Measurements from ENCODE around the gene ZSWIM6. TPM values are rescaled to one million over a fixed set of nuclear protein-coding genes. Genes with fewer than 3 reads are reported as not detected.

ZSWIM6 gene
- total RNA-seq, 2 experiments from 2014 or later = 4.4 TPM

- ATAC-seq (no peak), DNase-seq (no peak)
- Mint-ChIP-seq H3K4me1 (ENCODE audit: low read depth) (peaks cover 9% of the 10 kb centered on the region), H3K4me3 (no peak overlapping the region), H3K36me3 (ENCODE audit: low read depth) (no peaks in the 10 kb centered on the region), H3K27ac (no peak overlapping the region), H3K9me3 (no peaks in the 10 kb centered on the region), H3K27me3 (peaks cover 8% of the 10 kb centered on the region)
- intact Hi-C loops (cut with micrococcal nuclease) = no loop called here
- ChIA-PET CTCF (no interaction called here), POLR2A (interaction anchor here (0.7 to 1.0 kb wide), 2 partner anchors 12 to 336 kb away, joined by 3 to 4 read pairs; no protein-coding TSS in a partner anchor)
- TF ChIP-seq, protein P1, sequence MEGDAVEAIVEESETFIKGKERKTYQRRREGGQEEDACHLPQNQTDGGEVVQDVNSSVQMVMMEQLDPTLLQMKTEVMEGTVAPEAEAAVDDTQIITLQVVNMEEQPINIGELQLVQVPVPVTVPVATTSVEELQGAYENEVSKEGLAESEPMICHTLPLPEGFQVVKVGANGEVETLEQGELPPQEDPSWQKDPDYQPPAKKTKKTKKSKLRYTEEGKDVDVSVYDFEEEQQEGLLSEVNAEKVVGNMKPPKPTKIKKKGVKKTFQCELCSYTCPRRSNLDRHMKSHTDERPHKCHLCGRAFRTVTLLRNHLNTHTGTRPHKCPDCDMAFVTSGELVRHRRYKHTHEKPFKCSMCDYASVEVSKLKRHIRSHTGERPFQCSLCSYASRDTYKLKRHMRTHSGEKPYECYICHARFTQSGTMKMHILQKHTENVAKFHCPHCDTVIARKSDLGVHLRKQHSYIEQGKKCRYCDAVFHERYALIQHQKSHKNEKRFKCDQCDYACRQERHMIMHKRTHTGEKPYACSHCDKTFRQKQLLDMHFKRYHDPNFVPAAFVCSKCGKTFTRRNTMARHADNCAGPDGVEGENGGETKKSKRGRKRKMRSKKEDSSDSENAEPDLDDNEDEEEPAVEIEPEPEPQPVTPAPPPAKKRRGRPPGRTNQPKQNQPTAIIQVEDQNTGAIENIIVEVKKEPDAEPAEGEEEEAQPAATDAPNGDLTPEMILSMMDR (IDR thresholded peaks at IDR 0.05) = no peak
Measured at GRCh38 chr5:61318376-61318775, 13.7 kb upstream of the ZSWIM6 start.

DNA sequence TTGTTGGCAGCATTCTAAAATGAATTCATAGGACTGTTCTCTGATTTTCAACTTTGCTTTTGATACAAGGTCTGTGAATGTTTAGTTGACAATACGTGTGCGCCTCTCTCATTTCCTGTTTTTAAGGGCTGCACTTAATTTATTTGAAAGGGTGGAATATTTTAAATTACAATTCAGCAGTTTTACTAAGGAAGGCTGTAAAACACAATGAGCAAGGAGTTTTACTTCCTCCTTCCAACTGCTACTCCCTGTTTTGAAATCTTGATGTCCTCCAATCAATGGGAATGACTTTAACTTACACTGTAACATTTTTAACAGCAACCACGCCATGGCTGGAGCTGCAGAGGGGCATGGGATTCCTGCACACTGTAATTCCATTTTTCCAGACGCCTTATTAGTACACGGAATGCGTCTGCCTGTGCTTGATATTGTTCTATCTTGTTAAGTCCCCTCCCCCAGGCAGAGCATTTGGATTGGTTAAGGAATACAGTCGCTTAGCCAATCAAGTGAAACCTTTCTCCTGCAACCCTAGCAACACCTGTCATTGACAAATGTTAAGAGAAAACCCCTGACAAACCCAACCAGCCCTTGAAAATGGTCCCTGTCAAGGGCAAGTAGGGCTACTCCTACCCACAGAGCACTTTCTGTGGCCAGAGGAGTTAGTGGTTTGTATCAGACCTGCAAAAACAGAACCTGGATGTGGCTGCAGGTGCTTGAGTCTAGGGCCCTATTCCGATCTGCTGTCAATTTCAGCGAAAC is 12.5 kb upstream of the ZSWIM6 start:
- CTCF ChIA-PET = no interaction called here

DNA sequence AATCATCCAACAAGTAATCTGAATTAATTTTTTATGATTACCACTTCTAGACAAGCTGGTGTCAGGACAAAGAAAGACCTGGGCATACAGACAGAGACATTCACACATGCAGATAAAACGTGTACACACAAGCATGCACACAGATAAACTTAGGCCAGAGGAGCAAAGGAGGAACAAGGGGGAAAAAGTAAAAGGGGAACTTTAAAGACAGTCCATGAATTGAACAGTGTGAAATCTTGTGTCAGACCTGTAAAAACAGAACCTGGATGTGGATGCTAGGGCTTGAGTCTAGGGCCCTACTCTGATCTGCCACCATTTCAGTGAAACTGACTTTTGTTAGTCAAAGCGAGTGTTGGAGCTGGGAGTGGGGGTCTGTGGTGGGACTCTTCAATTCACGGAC is 11.2 kb upstream of the ZSWIM6 start:
- ATAC-seq = no peak
- no peak for DNase-seq
- Mint-ChIP-seq H3K36me3 (ENCODE audit: low read depth) (no peaks in the 10 kb centered on the region), H3K4me1 (ENCODE audit: low read depth) (peaks cover 9% of the 10 kb centered on the region), H3K4me3 (no peak overlapping the region), H3K9me3 (no peaks in the 10 kb centered on the region), H3K27me3 (peaks cover 10% of the 10 kb centered on the region), H3K27ac (no peak overlapping the region)
- ChIA-PET POLR2A (interaction anchor here (2.1 kb wide), 1 partner anchor 11 kb away, joined by 5 read pairs; the partner anchor contains the start of gene ZSWIM6), CTCF (interaction anchor here (1.9 kb wide), 1 partner anchor 337 kb away, joined by 4 read pairs; no protein-coding TSS in a partner anchor)
- TF ChIP-seq, protein P1 (IDR thresholded peaks at IDR 0.05) = no peak
- intact Hi-C loops (cut with micrococcal nuclease) = no loop called here

More for the DNA sequence above, 12.5 kb upstream of the ZSWIM6 start:
- peak; percentile 38 for DNase-seq
- H3K4me3 Mint-ChIP-seq = no peak overlapping the region
- no peak overlapping the region for H3K27ac Mint-ChIP-seq
- no peaks in the 10 kb centered on the region for H3K9me3 Mint-ChIP-seq
- intact Hi-C loops (cut with micrococcal nuclease) = no loop called here
- TF ChIP-seq, protein P1 (IDR thresholded peaks at IDR 0.05) = no peak
- H3K4me1 Mint-ChIP-seq (ENCODE audit: low read depth) = peaks cover 9% of the 10 kb centered on the region
- H3K27me3 Mint-ChIP-seq = peaks cover 12% of the 10 kb centered on the region
- no peaks in the 10 kb centered on the region for H3K36me3 Mint-ChIP-seq (ENCODE audit: low read depth)
- POLR2A ChIA-PET = interaction anchor here (0.7 to 1.0 kb wide), 2 partner anchors 13 to 334 kb away, joined by 3 to 4 read pairs; no protein-coding TSS in a partner anchor
- ATAC-seq = peak; percentile 51

DNA sequence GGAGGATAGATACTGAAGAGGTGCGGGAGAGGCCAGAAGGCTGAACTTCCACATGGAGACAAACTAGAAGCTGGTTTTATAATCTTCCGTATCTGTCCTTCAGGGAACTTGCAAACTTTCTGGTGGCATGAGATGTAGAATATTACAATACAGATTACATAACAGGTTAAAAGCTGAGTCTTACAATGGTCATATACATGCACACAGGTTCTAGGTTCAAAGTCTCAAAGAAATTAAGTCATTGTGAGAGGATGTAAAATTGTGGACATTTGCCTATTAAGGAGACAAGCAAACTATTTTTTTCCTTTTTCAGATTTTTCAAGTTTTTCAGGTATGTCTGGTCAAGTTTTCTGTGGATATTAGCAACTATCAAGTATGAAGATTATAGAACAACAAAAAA is 10.4 kb upstream of the ZSWIM6 start:
- ChIA-PET CTCF (interaction anchor here (1.9 kb wide), 1 partner anchor 337 kb away, joined by 4 read pairs; no protein-coding TSS in a partner anchor), POLR2A (interaction anchor here (2.1 kb wide), 1 partner anchor 10 kb away, joined by 5 read pairs; the partner anchor contains the start of gene ZSWIM6)
- no peak for DNase-seq
- no peak for ATAC-seq
- no peaks in the 10 kb centered on the region for H3K9me3 Mint-ChIP-seq
- peaks cover 9% of the 10 kb centered on the region for H3K4me1 Mint-ChIP-seq (ENCODE audit: low read depth)
- peaks cover 10% of the 10 kb centered on the region for H3K27me3 Mint-ChIP-seq
- H3K27ac Mint-ChIP-seq = no peak overlapping the region
- H3K4me3 Mint-ChIP-seq = no peak overlapping the region
- intact Hi-C loops (cut with micrococcal nuclease) = no loop called here
- no peaks in the 10 kb centered on the region for H3K36me3 Mint-ChIP-seq (ENCODE audit: low read depth)
- TF ChIP-seq, protein P1 (IDR thresholded peaks at IDR 0.05) = no peak
